ENCODE results near the gene ITSN2. TPM values are rescaled to one million over a fixed set of nuclear protein-coding genes. Genes with fewer than 3 reads are reported as not detected.

Gene ITSN2
- total RNA-seq, 1 experiment from 2014 or later: 21.9 TPM

DNA sequence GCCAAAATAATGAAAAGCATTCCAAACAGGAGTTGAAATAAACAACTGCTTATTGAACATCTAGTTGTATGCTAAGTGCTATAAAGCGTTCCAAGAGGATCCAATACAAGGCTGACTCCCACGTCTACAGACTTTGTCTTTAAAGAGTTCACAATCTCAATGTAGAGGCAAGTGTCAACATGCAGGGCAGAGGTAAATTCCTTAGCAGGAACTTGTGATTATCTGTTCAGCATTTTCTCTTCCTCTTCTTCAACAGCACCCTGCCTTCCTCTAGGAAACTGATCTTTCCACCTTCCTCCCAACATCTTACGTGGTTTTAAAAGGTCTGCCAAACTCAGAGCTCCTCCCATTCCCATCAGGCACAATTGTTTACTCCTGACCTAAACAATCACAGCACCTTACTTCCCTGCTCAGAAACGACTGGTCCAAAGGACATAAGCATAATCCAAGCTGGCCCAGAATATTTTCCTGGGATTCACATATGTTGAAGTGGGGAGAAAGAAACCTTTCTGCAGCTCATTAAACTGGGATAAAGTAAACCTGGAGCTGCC, 83.9 kb downstream of the ITSN2 start:
- TF ChIP-seq EZH2phosphoT487 (IDR thresholded peaks at IDR 0.05; ENCODE audit: borderline replicate concordance, low read length): no peak
- no peak for TF ChIP-seq EZH2 (IDR thresholded peaks at IDR 0.05; ENCODE audit: low read length, unreplicated experiment)
- TF ChIP-seq, protein P1, sequence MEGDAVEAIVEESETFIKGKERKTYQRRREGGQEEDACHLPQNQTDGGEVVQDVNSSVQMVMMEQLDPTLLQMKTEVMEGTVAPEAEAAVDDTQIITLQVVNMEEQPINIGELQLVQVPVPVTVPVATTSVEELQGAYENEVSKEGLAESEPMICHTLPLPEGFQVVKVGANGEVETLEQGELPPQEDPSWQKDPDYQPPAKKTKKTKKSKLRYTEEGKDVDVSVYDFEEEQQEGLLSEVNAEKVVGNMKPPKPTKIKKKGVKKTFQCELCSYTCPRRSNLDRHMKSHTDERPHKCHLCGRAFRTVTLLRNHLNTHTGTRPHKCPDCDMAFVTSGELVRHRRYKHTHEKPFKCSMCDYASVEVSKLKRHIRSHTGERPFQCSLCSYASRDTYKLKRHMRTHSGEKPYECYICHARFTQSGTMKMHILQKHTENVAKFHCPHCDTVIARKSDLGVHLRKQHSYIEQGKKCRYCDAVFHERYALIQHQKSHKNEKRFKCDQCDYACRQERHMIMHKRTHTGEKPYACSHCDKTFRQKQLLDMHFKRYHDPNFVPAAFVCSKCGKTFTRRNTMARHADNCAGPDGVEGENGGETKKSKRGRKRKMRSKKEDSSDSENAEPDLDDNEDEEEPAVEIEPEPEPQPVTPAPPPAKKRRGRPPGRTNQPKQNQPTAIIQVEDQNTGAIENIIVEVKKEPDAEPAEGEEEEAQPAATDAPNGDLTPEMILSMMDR (conservative IDR thresholded peaks at IDR 0.05; ENCODE audit: low read depth, low read length): no peak
- H3K4me1 ChIP-seq (ENCODE audit: insufficient read depth, low read length): peaks cover 14% of the 10 kb centered on the region; the same call in 1 of the 2 replicates
- no peaks in the 10 kb centered on the region for H3K9me3 ChIP-seq (ENCODE audit: low read length)
- BruUV-seq (replicated peaks): no TSS peak
- ChIA-PET CTCF (interaction anchor here (0.7 kb wide), 1 partner anchor 191 kb away, joined by 3 read pairs; no protein-coding TSS in a partner anchor), POLR2A (ENCODE audit: unreplicated experiment) (no interaction called here)
- DNase-seq (peak; percentile 9), ATAC-seq (no peak)
- H2AFZ ChIP-seq (ENCODE audit: low read length): no peak overlapping the region
- H3F3A ChIP-seq (ENCODE audit: low read length, unreplicated experiment): no peaks in the 10 kb centered on the region
- peaks cover 10% of the 10 kb centered on the region; the same call in 1 of the 2 replicates for H3K36me3 ChIP-seq (ENCODE audit: low read depth, low read length)
- H3K9ac ChIP-seq (ENCODE audit: low read length): no peak overlapping the region
- no peaks in the 10 kb centered on the region for H3K79me2 ChIP-seq (ENCODE audit: low read length)
- no peaks in the 10 kb centered on the region for H3K27me3 ChIP-seq (ENCODE audit: low read length)
- no peaks in the 10 kb centered on the region for H3K9me2 ChIP-seq (replicated peaks; ENCODE audit: low read length)
- no peak overlapping the region for H3K27ac ChIP-seq (ENCODE audit: low read length)
- H3K4me3 ChIP-seq (ENCODE audit: low read length): no peak overlapping the region
- H3K4me2 ChIP-seq (ENCODE audit: low read length): no peak overlapping the region
- H4K20me1 ChIP-seq (ENCODE audit: low read length): no peaks in the 10 kb centered on the region
- intact Hi-C loops (cut with micrococcal nuclease): no loop called here

DNA sequence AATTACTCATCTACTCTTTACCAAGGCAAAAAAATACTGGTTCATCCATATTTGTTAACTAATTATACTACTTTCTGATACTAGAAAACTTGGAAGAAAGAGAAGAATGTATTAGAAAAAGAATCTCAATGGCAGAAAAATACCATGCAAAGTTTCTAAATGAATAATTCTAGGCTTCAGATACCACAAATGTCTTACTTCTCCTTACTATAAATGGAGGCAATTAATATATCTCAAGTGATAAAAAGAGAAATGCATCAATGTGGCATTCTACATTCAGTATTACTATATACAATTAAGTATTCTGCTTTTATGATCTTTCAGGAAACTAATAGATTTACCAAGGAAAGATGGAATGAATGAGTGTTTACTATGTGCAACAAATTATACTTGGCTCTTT, 85.5 kb downstream of the ITSN2 start:
- ATAC-seq (no peak), DNase-seq (no peak)
- H2AFZ ChIP-seq (ENCODE audit: low read length): no peak overlapping the region
- H3K9me2 ChIP-seq (replicated peaks; ENCODE audit: low read length): no peaks in the 10 kb centered on the region
- no peak for TF ChIP-seq EZH2phosphoT487 (IDR thresholded peaks at IDR 0.05; ENCODE audit: borderline replicate concordance, low read length)
- TF ChIP-seq, protein P1 (conservative IDR thresholded peaks at IDR 0.05; ENCODE audit: low read depth, low read length): no peak
- TF ChIP-seq EZH2 (IDR thresholded peaks at IDR 0.05; ENCODE audit: low read length, unreplicated experiment): no peak
- H3K27me3 ChIP-seq (ENCODE audit: low read length): no peaks in the 10 kb centered on the region
- no peaks in the 10 kb centered on the region for H4K20me1 ChIP-seq (ENCODE audit: low read length)
- no peak overlapping the region for H3K9ac ChIP-seq (ENCODE audit: low read length)
- ChIA-PET CTCF (no interaction called here), POLR2A (ENCODE audit: unreplicated experiment) (interaction anchor here (0.6 kb wide), 1 partner anchor 130 kb away, joined by 3 read pairs; no protein-coding TSS in a partner anchor)
- intact Hi-C loops (cut with micrococcal nuclease): no loop called here
- no peaks in the 10 kb centered on the region for H3F3A ChIP-seq (ENCODE audit: low read length, unreplicated experiment)
- H3K4me1 ChIP-seq (ENCODE audit: insufficient read depth, low read length): peaks cover 20% of the 10 kb centered on the region
- no TSS peak for BruUV-seq (replicated peaks)
- H3K4me2 ChIP-seq (ENCODE audit: low read length): no peak overlapping the region
- no peaks in the 10 kb centered on the region for H3K9me3 ChIP-seq (ENCODE audit: low read length)
- peaks cover 19% of the 10 kb centered on the region for H3K36me3 ChIP-seq (ENCODE audit: low read depth, low read length)
- no peak overlapping the region for H3K27ac ChIP-seq (ENCODE audit: low read length)
- no peak overlapping the region for H3K4me3 ChIP-seq (ENCODE audit: low read length)
- no peaks in the 10 kb centered on the region for H3K79me2 ChIP-seq (ENCODE audit: low read length)

DNA sequence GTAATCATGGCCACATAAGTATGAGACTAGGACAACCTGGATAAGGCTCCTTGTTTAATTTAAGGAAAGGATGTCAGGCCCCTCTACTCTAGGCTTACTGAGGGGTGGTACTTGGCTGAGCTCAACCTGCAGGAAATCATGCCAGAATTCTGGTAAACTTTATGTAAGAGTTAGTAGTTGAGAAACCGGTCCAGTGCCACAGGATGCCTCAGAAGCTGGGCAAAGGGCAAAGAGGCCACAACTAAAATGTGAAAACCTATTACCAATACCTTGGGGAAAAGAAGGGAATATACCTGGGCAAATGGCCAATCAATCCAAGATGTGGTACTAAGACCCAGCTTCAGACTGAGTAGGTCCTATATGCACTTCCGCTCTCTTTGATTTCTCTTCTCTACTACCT, 86.7 kb downstream of the ITSN2 start:
- TF ChIP-seq, protein P1 (conservative IDR thresholded peaks at IDR 0.05; ENCODE audit: low read depth, low read length): no peak
- TF ChIP-seq EZH2 (IDR thresholded peaks at IDR 0.05; ENCODE audit: low read length, unreplicated experiment) (no peak), EZH2phosphoT487 (IDR thresholded peaks at IDR 0.05; ENCODE audit: borderline replicate concordance, low read length) (no peak)
- peak; percentile 30 for DNase-seq
- CTCF ChIA-PET: no interaction called here

More for the DNA sequence above, 86.7 kb downstream of the ITSN2 start:
- no peaks in the 10 kb centered on the region for H3K9me2 ChIP-seq (replicated peaks; ENCODE audit: low read length)
- H3K27ac ChIP-seq (ENCODE audit: low read length): no peak overlapping the region
- no peaks in the 10 kb centered on the region for H3F3A ChIP-seq (ENCODE audit: low read length, unreplicated experiment)
- ATAC-seq: no peak
- peaks cover 19% of the 10 kb centered on the region for H3K36me3 ChIP-seq (ENCODE audit: low read depth, low read length)
- POLR2A ChIA-PET (ENCODE audit: unreplicated experiment): no interaction called here
- no peaks in the 10 kb centered on the region for H3K27me3 ChIP-seq (ENCODE audit: low read length)
- intact Hi-C loops (cut with micrococcal nuclease): no loop called here
- H4K20me1 ChIP-seq (ENCODE audit: low read length): no peaks in the 10 kb centered on the region
- peaks cover 32% of the 10 kb centered on the region for H3K4me1 ChIP-seq (ENCODE audit: insufficient read depth, low read length)
- no peak overlapping the region for H2AFZ ChIP-seq (ENCODE audit: low read length)
- H3K9me3 ChIP-seq (ENCODE audit: low read length): no peaks in the 10 kb centered on the region
- no peak overlapping the region for H3K9ac ChIP-seq (ENCODE audit: low read length)
- BruUV-seq (replicated peaks): no TSS peak
- no peak overlapping the region for H3K4me3 ChIP-seq (ENCODE audit: low read length)
- no peaks in the 10 kb centered on the region for H3K79me2 ChIP-seq (ENCODE audit: low read length)
- H3K4me2 ChIP-seq (ENCODE audit: low read length): no peak overlapping the region
